Measurements from ENCODE around the gene C9orf85.

GRCh38 chr9:71918419-71918818, 7.0 kb downstream of the C9orf85 start:
- TF ChIP-seq JUND (IDR thresholded peaks at IDR 0.05; ENCODE audit: low read length) = no peak
- TF ChIP-seq POU5F1 (IDR thresholded peaks at IDR 0.05; ENCODE audit: low read depth, low read length) = no peak
- no peak for TF ChIP-seq TBP (IDR thresholded peaks at IDR 0.05; ENCODE audit: low read depth, low read length)
- TF ChIP-seq CBX5 (IDR thresholded peaks at IDR 0.05; ENCODE audit: low read depth, low read length) = no peak
- TF ChIP-seq EZH2 (IDR thresholded peaks at IDR 0.05; ENCODE audit: low read depth, low read length, severe bottlenecking) = no peak
- TF ChIP-seq POLR2AphosphoS5 (IDR thresholded peaks at IDR 0.05; ENCODE audit: low read depth, low read length) = no peak
